ENCODE data around the gene TTYH3.
"Not testable (repeated sequence)": the region's sequence is repeated elsewhere in the genome, so short reads cannot be mapped to it uniquely, and the experiment has no call there.

TTYH3 gene

DNA sequence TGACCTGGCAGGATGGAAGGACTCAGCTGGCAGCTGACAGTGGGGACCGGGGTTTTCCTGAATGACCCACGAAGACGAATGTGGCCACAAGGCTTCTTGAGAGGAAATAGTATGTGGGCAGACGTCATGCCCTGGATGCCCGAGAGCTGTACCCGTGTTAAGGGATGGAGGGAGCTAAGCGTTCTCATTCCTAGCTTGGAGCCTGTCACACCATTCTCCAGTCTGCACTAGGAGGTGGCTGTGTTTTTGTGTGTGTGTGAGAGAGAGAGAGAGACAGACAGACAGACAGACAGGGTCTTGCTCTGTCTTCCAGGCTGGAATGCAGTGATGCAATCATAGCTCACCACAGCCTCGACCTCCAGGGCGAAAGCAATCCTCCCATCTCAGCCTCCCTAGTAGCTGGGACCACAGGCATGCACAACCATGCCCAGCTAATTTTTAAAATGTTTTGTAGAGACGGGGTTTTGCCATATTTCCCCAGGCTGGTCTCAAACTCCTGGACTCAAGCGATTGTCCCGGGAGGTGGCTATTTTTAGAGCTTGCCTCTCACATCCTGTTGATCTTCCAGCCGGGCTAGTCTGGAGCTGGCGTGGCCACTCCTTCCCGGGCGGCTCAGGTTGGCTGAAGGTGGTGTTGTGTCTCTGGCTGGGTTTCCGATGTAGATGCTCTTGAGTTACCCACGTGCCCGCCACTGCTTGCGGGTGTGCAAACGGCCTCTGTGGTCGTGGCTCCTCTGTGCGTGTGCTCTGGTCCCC, 58.3 kb downstream of the TTYH3 start:
- peak; percentile 47 for DNase-seq

- DNase-seq: no peak
Observed at GRCh38 chr7:2691011-2691707, 59.4 kb downstream of the TTYH3 start.

DNA sequence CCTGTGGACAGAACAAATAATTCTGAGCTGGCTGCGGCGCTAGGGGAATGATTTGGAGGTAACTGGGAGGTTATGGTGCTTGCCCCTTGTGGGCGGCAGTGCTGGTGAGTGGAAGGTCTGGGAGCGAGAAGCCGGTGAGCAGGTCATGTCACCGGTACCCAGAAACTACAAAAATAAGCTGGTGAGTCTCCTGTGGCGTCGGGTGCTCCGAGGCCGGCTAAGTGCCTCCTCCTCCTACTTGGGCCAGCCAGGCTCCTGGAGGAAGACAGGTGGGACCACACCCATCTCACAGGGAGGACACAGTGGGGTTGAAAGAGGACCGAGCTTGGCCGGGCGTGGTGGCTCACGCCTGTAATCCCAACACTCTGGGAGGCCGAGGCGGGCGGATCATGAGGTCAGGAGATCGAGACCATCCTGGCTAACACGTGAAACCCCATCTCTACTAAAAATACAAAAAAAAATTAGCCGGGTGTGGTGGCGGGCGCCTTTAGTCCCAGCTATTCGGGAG, 60.2 kb downstream of the TTYH3 start:
- DNase-seq: not testable (repeated sequence)

DNA sequence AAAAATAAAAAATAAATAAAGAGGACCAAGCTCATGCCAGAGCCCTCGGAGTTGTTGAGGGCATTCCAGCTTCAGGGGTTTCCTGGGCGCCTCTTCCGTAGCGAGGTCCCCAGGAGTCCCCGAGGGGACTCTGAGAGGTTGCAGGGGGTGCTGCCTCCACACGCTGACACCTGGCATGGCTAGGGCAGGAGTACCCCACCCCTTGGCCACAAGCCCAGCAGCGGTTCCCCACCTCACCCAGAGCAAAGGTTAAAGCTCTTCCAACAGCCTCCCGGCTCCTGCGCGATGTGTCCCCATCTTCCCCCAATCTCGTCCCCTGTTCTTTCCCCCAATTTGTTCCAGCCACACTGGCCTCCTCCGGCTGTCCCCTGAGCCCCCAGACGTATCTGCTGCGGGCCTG, 60.8 kb downstream of the TTYH3 start:
- DNase-seq: no peak

DNA sequence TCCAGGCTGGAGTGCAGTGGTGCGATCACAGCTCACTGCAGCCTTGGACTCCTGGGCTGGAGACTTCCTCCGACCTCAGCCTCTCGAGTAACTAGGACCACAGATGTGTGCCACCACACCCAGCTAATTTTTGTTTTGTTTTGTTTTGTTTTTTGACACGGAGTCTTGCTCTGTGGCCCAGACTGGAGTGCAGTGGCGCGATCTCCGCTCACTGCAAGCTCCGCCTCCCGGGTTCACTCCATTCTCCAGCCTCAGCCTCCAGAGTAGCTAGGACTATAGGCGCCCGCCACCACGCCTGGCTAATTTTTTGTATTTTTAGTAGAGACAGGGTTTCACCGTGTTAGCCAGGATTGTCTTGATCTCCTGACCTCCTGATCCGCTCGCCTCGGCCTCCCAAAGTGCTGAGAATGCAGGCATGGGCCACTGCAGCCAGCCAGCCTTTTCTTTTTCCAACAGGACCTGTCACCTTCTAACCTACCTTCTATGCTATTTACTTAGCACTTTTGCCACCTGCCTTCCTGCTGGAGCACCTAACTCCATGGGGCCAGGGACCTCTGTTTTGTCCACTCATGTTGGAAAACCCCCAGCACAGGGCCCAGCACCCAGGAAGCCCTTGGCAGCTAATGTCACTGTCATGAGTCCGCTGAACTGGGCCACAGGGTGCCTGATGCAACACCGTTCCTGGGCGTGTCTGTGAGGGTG, 61.8 kb downstream of the TTYH3 start:
- DNase-seq: not testable (repeated sequence)

DNA sequence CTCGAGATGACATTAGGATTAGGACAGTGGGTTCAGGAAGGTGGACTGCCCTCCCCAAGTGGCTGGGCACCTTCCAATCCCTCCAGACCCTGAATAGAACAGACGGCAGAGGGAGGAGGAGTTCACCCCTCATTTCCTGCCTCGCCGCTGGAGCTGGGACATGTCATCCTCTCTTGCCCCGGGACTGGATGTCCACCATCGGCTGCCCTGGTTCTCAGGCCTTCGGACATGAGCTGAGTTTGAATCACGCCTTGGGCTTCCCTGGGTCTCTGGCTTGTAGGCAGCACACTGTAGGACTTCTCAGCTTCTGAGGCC, 62.3 kb downstream of the TTYH3 start:
- not testable (repeated sequence) for DNase-seq

DNA sequence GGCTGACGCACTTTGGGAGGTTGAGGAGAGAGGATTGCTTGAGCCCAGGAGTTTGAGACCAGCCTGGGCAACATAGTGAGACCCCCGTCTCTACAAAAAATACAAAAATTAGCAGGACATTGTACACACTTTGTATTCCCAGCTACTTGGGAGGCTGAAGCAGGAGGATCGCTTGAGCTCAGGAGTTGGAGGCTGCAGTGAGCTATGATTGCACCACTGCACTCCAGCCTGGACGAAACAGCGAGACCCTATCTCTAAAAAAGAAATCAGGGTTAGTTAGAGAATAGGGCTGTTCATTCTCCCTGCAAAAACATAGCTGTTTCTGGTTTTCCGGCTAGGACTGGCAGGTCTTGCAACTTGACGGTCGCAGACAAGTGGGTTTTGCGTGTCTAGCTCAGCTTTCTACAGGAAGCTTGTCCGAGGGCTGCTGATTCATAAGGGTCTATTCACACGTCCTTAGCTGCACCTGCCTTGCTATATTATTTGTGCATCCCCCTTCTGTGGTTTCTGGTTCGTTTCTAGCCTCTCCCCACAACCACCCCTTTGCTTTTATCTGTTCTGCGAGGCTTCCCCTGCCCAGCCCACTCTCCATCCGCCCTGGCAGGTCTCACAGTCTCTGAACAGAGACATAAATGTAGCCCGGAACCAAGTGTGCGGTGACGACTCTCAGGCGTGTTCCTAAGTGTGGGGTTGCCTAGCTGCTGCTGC, 66.9 kb downstream of the TTYH3 start:
- no peak for DNase-seq

- no peak for DNase-seq
Observed at GRCh38 chr7:2699289-2699620, 67.5 kb downstream of the TTYH3 start.

DNA sequence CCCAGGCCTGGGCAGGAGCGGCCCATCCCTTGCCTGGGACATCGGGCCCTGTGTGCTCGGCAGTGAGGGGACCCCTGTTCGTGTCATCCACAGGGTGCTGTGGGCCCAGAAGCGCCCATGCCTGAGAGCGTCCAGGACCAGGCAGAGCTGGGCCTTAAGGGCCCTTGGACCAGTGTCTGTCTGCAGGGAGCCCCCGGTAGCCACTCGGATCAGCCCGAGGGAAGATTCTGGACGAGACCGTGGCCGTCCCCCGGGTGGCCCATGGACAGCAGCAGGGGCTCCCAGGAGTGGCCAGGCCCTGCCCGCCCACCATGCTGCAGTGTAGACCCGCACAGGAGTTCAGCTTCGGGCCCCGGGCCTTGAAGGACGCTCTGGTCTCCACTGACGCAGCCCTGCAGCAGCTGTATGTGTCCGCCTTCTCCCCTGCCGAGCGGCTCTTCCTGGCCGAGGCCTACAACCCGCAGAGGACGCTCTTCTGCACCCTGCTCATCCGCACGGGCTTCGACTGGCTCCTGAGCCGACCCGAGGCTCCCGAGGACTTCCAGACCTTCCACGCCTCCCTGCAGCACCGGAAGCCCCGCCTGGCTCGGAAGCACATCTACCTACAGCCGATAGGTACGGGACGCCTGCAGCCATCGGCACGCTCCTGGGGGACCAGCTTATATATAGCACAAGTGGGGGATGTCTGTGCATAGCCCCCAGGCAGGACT, 68.5 kb downstream of the TTYH3 start:
- DNase-seq: no peak

DNA sequence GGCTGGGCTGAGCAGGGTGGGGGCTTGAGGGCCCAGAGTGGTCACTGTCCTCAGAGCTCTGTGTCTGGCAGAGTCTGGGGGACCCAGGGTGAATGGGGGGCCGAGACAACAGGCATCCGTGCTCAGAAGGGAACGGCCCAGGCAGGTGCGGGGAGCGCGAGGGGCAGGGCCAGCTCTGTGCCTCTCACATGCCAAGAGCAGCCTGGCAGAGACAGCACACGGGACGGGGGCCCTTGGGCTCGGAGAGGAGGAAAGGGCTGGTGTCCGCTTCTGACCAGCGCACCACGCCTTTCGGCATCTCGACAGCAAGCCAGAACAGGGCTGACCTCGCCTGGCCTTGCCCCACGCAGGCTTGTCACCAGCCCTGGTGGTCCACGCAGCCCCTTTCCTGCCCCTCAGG, 69.6 kb downstream of the TTYH3 start:
- no peak for DNase-seq

GRCh38 chr7:2701832-2702593, 70.2 kb downstream of the TTYH3 start:
- no peak for DNase-seq

- DNase-seq: no peak
Observed at GRCh38 chr7:2702594-2702957, 70.8 kb downstream of the TTYH3 start.

GRCh38 chr7:2705371-2706096, 73.7 kb downstream of the TTYH3 start:
- no peak for DNase-seq

DNA sequence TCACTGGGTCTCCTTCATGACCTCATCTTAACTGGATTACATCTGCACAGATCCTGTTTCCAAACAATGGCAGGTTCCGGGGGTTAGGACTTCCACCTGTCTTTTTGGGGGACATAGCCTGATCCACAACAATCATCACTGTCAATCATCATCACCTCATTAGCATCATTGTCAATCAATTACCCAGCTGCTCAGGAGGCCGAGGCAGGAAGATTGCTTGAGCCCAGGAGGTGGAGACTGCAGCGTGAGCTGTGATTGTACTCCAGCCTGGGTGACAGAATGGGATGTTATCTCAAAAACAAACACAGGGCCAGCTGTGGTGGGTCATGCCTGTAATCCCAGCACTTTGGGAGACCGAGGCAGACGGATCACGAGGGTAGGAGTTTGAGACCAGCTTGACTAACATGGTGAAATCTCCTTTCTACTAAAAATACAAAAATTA, 74.9 kb downstream of the TTYH3 start:
- DNase-seq: no peak

GRCh38 chr7:2707481-2707880, 75.7 kb downstream of the TTYH3 start:
- no peak for DNase-seq

DNA sequence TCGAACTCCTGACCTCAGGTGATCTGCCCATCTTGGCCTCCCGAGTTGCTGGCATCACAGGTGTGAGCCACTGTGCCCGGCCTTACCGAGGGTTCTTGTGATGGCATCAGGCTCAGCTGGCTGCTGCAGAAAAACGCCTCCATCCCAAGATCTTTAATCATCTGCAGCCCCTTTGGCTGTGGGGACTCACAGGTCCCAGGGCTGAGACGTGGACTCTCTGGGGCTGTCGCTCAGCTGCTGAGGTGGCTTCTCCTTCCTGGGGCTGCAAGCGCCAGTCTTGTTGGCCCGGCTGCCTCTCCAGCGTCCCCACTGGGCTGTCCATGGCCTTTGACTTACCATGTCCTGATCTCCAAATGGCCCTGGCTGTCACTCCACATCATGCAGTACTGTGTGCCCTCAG, 76.3 kb downstream of the TTYH3 start:
- DNase-seq: no peak

DNA sequence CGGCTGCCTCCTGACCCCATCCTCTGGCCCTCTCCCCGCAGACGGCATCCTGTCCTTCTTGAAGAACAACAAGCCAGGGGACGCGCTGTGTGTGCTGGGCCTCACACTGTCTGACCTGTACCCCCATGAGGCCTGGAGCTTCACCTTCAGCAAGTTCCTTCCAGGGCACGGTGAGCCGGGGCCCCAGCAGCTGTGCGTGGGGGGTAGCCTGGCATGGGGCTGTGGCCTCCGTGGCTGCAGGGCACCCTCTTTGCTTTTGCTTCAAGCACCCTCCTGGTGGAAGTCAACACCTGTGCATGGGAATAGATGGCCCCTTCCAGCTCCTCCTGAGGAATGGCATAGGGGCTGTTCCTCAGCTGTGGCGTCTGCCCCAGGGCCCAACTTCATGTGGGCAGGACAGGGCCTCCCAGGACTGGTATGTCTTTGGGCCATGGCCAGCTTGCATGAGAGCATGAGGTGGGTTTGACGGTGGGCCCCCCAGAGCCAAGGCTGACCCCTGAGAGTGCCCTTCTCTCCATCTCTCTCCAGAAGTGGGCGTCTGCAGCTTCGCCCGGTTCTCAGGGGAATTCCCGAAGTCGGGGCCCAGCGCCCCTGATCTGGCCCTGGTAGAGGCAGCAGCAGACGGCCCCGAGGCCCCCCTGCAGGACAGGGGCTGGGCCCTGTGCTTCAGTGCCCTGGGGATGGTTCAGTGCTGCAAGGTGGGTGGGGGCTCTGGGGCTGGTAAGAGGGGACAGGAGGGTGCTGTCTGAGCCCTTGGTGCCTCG, 76.9 kb downstream of the TTYH3 start:
- no peak for DNase-seq

GRCh38 chr7:2709553-2710285, 77.9 kb downstream of the TTYH3 start:
- peak; percentile 28 for DNase-seq

DNA sequence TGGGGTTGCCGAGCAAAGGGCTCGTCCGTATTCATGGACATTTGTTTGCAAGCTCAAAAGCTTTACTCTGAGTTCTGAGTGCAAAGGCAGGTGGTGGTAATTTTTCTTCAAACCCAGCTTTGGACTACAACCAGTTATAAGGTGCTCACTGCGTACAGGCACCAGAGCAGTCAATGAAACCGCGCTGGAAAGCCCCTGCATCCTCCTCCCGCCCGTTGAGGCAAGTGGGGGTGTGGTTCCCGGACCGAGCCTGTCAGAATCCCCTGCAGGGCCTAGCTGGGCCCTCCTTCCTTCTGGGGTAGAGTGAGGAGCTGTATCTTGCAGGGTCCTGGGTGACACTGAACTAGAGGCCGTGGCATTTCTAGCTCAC, 78.5 kb downstream of the TTYH3 start:
- DNase-seq: no peak

Measured in fibroblast of skin of right quadriceps (primary cell).